SU-DHL-6 (cell line): Measurements from ENCODE around the gene ZNF362.

Source experiments
- EZH2phosphoT487 ChIP-seq: fragments of 200-600 bp; sonication (generic), shearing (Covaris generic); conservative IDR thresholded peaks from 2 replicates; pipeline ENCODE4 v1.6.1; 2018; ENCODE audit warnings: mild to moderate bottlenecking, antibody characterized with exemption, low read length, moderate library complexity, mixed read lengths
- TF ChIP-seq, protein P1 (sequence below): fragments of 200-600 bp; sonication (generic); IDR thresholded peaks from one replicate; pipeline ENCODE4 v1.5.1; 2017; ENCODE audit warnings: antibody characterized with exemption, mild to moderate bottlenecking, low read length, moderate library complexity; ENCODE audit not compliant: insufficient read depth, poor library complexity, severe bottlenecking

DNA sequence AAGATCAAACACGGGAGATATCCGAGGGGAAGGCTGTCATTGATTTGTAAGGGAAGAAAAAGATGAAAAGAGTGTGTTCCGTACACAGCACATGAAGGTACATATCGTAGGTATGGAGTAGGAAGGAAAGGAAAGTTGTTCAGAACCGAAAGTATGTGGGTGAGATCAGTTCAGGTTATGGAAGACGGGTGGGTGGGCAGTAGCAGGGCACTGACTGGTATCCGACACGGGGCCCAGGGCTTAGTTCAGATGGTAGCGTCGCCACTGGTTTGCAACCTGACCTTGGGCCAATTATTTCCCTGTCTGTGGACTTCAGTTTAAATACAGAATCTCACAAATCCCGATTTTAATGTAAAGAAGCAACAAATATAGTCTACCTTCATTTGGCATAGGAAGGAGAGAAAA, 92.4 kb downstream of the ZNF362 start:
- TF ChIP-seq, protein P1, sequence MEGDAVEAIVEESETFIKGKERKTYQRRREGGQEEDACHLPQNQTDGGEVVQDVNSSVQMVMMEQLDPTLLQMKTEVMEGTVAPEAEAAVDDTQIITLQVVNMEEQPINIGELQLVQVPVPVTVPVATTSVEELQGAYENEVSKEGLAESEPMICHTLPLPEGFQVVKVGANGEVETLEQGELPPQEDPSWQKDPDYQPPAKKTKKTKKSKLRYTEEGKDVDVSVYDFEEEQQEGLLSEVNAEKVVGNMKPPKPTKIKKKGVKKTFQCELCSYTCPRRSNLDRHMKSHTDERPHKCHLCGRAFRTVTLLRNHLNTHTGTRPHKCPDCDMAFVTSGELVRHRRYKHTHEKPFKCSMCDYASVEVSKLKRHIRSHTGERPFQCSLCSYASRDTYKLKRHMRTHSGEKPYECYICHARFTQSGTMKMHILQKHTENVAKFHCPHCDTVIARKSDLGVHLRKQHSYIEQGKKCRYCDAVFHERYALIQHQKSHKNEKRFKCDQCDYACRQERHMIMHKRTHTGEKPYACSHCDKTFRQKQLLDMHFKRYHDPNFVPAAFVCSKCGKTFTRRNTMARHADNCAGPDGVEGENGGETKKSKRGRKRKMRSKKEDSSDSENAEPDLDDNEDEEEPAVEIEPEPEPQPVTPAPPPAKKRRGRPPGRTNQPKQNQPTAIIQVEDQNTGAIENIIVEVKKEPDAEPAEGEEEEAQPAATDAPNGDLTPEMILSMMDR: no peak
- TF ChIP-seq EZH2phosphoT487: no peak
